Spleen (tissue), 11 donors: ENCODE results near the gene SH3BP5. TPM values are rescaled to one million over a fixed set of nuclear protein-coding genes. Genes with fewer than 3 reads are reported as not detected.

ENCODE experiments used
- DNase-seq: peaks from one replicate; pipeline ENCODE4 v3.0.0-alpha.2; 2020
- H3K27ac ChIP-seq, 8 donors: fragments of 200-600 bp; sonication (generic) in 7 of 8; 1 replicate in 4 of 8; 2 replicates in 4 of 8; pipeline versions ENCODE4 v1.5.0 to v1.8.0; 2016 to 2021; ENCODE audit warnings: inconsistent platforms in 4 of 8, mild to moderate bottlenecking in 4 of 8, moderate library complexity in 1 of 8
- H3K27me3 ChIP-seq, 7 donors: fragments of 200-600 bp; sonication (generic) in 6 of 7; replicated peaks in 1 of 7; 1 replicate in 4 of 7; 2 replicates in 3 of 7; pipeline versions ENCODE4 v1.5.0 to v1.8.0; 2016 to 2021; ENCODE audit warnings: inconsistent platforms in 3 of 7, mild to moderate bottlenecking in 1 of 7
- H3K36me3 ChIP-seq, 6 donors: fragments of 200-600 bp; sonication (generic) in 5 of 6; 1 replicate in 4 of 6; 2 replicates in 2 of 6; pipeline versions ENCODE4 v1.5.0 to v1.8.0; 2016 to 2021; ENCODE audit warnings: inconsistent platforms in 2 of 6
- H3K4me1 ChIP-seq, 6 donors: fragments of 200-600 bp; sonication (generic) in 5 of 6; 1 replicate in 3 of 6; 2 replicates in 3 of 6; pipeline versions ENCODE4 v1.5.0 to v1.8.0; 2016 to 2021; ENCODE audit warnings: inconsistent platforms in 3 of 6
- H3K4me3 ChIP-seq, 8 donors: fragments of 200-600 bp; sonication (generic) in 7 of 8; 1 replicate in 4 of 8; 2 replicates in 4 of 8; pipeline versions ENCODE4 v1.5.0 to v1.8.0; 2016 to 2021; ENCODE audit warnings: inconsistent platforms in 4 of 8, mild to moderate bottlenecking in 4 of 8, moderate library complexity in 2 of 8
- H3K9me3 ChIP-seq, 8 donors: fragments of 200-600 bp; sonication (generic) in 7 of 8; 1 replicate in 4 of 8; 2 replicates in 4 of 8; pipeline versions ENCODE4 v1.5.0 to v1.8.0; 2016 to 2021; ENCODE audit warnings: inconsistent platforms in 4 of 8
- CTCF ChIP-seq, 11 experiments: fragments of 200-600 bp in 7 of 11; fragments of 450-650 bp in 4 of 11; sonication (generic) in 4 of 11; IDR thresholded peaks in 8 of 11; conservative IDR thresholded peaks in 3 of 11; 1 replicate in 7 of 11; 2 replicates in 4 of 11; pipeline versions ENCODE4 v1.4.0 to v1.8.0; 2016 to 2021; ENCODE audit warnings: antibody characterized with exemption in 11 of 11, inconsistent platforms in 4 of 11, mild to moderate bottlenecking in 1 of 11
- POLR2A ChIP-seq, 3 donors: fragments of 450-650 bp; IDR thresholded peaks; one replicate each; pipeline ENCODE4 v1.5.1; 2017; ENCODE audit warnings: antibody characterized with exemption in 3 of 3, mild to moderate bottlenecking in 1 of 3
- POLR2AphosphoS5 ChIP-seq, 3 donors: sonication (generic); formaldehyde crosslinking; IDR thresholded peaks; one replicate each; pipeline ENCODE4 v1.5.1; 2017; ENCODE audit warnings: antibody characterized with exemption in 3 of 3
- WGBS, 5 donors: extraction: QIAGEN DNeasy Blood & Tissue Kit in 3 of 5; methylation state at CpG; one replicate each; pipeline versions ENCODE4 v1.1.5 to v1.1.7; 2013 to 2018; 5-methylcytosine and 5-hydroxymethylcytosine counted together
- intact Hi-C: fragments of 100-400 bp; cut with DNase I; formaldehyde crosslinking; loops from one replicate; pipeline ENCODE4 v1.15.0; 2023; ENCODE audit warnings: low total_unique reads
- polyA plus RNA-seq, 3 donors: library from polyadenylated mRNA; stranded (reverse); fragments of 200-250 nt; gene quantifications; one replicate each; pipeline ENCODE4 v1.2.1, GENCODE V29; 2013
- total RNA-seq, 7 donors: library from RNA; depleted of rRNA in 3 of 7; stranded (reverse); fragments of >200 nt in 3 of 7; fragmentation: NEBNext Ultra II Directional in 4 of 7; extraction: Animal tissue kit (Norgen Biotek cat#: 25700) in 4 of 7; gene quantifications; one replicate each; pipeline versions ENCODE4 v1.1.0 to v1.2.1, GENCODE V29; 2016 to 2021
- donor health status: healthy with polysubstance abuse.
- donor health status: DM: no; HTN: no; CAD: no; lungs with moderate emphysema.
- donor health status: DM: no; HTN: no; CAD: no.
- donor health status: Bipolar disorder and iron deficiency.
- donor health status: healthy.
- donor health status: DM: no; HTN: no; CAD: no.
- donor health status: DM: yes; HTN: yes; CAD: no.

Gene SH3BP5
- total and polyA plus RNA-seq, 10 donors: 36.4 to 75.0 (median 53.7) TPM

GRCh38 chr3:15316998-15317435 is 15.4 kb downstream of the SH3BP5 start:
- Histone ChIP-seq H3K27me3 (no peaks in the 10 kb centered on the region), H3K4me1 (peaks cover 3 to 100% (median 73%) of the 10 kb centered on the region in 6 donors), H3K4me3 (no peak overlapping the region), H3K9me3 (no peaks in the 10 kb centered on the region), H3K36me3 (peaks cover 0 to 17% (median 0%) of the 10 kb centered on the region in 6 donors), H3K27ac (peak overlapping the region in 4 of 8 donors; percentile 10 to 67 (median 42))
- WGBS, 5 donors: 58 to 78% (median 64%) methylated on average over 5 of the region's 5 CpGs
- TF ChIP-seq CTCF (IDR thresholded peaks at IDR 0.05 in 8 of 11, conservative IDR thresholded peaks at IDR 0.05 in 3 of 11) (no peak), POLR2AphosphoS5 (IDR thresholded peaks at IDR 0.05) (no peak), POLR2A (IDR thresholded peaks at IDR 0.05) (no peak)
- intact Hi-C loops: no loop called here
- no peak for DNase-seq

GRCh38 chr3:15315003-15315402 is 17.4 kb downstream of the SH3BP5 start:
- WGBS, 5 donors: 44 to 66% (median 60%) methylated on average over 4 of the region's 4 CpGs
- H3K4me1 ChIP-seq: peaks cover 9 to 100% (median 78%) of the 10 kb centered on the region in 6 donors
- TF ChIP-seq POLR2AphosphoS5 (IDR thresholded peaks at IDR 0.05) (peak in 1 of 3 donors; percentile 32), POLR2A (IDR thresholded peaks at IDR 0.05) (no peak)

GRCh38 chr3:15314276-15314675 is 18.1 kb downstream of the SH3BP5 start:
- H3K27me3 ChIP-seq: no peaks in the 10 kb centered on the region
- H3K9me3 ChIP-seq: no peaks in the 10 kb centered on the region
- intact Hi-C loops: no loop called here
- peaks cover 0 to 24% (median 0%) of the 10 kb centered on the region in 6 donors for H3K36me3 ChIP-seq
- WGBS, 5 donors: 87 to 100% (median 96%) methylated on average over 1 of the region's 1 CpG
- no peak for DNase-seq
- H3K27ac ChIP-seq: peak overlapping the region in 3 of 8 donors; percentile 36 to 68 (median 58)
- TF ChIP-seq POLR2A (IDR thresholded peaks at IDR 0.05) (no peak), POLR2AphosphoS5 (IDR thresholded peaks at IDR 0.05) (no peak)
- peaks cover 10 to 100% (median 78%) of the 10 kb centered on the region in 6 donors for H3K4me1 ChIP-seq
- H3K4me3 ChIP-seq: no peak overlapping the region

More at GRCh38 chr3:15315003-15315402, 17.4 kb downstream of the SH3BP5 start:
- Histone ChIP-seq H3K9me3 (no peaks in the 10 kb centered on the region), H3K27me3 (no peaks in the 10 kb centered on the region), H3K36me3 (peaks cover 0 to 24% (median 0%) of the 10 kb centered on the region in 6 donors), H3K4me3 (peak overlapping the region in 1 of 8 donors; percentile 0), H3K27ac (peak overlapping the region in 5 of 8 donors; percentile 6 to 68 (median 36))
- intact Hi-C loops: no loop called here
- DNase-seq: no peak

- Histone ChIP-seq H3K4me1 (peaks cover 10 to 100% (median 75%) of the 10 kb centered on the region in 6 donors), H3K9me3 (no peaks in the 10 kb centered on the region), H3K36me3 (peaks cover 0 to 24% (median 0%) of the 10 kb centered on the region in 6 donors), H3K27ac (peak overlapping the region in 2 of 8 donors; percentile 10 to 58), H3K4me3 (no peak overlapping the region), H3K27me3 (no peaks in the 10 kb centered on the region)
- TF ChIP-seq POLR2A (IDR thresholded peaks at IDR 0.05) (no peak), POLR2AphosphoS5 (IDR thresholded peaks at IDR 0.05) (no peak), CTCF (IDR thresholded peaks at IDR 0.05 in 8 of 11, conservative IDR thresholded peaks at IDR 0.05 in 3 of 11) (no peak)
- WGBS, 5 donors: 75 to 89% (median 86%) methylated on average over 4 of the region's 4 CpGs
- intact Hi-C loops: no loop called here
- no peak for DNase-seq
Measured at GRCh38 chr3:15313461-15313860, 18.9 kb downstream of the SH3BP5 start.

GRCh38 chr3:15312550-15312949 is 19.8 kb downstream of the SH3BP5 start:
- TF ChIP-seq POLR2AphosphoS5 (IDR thresholded peaks at IDR 0.05) (no peak), CTCF (IDR thresholded peaks at IDR 0.05 in 8 of 11, conservative IDR thresholded peaks at IDR 0.05 in 3 of 11) (no peak), POLR2A (IDR thresholded peaks at IDR 0.05) (no peak)
- no peaks in the 10 kb centered on the region for H3K27me3 ChIP-seq
- WGBS, 5 donors: 32 to 82% (median 43%) methylated on average over 2 of the region's 2 CpGs
- H3K9me3 ChIP-seq: no peaks in the 10 kb centered on the region
- peaks cover 0 to 24% (median 0%) of the 10 kb centered on the region in 6 donors for H3K36me3 ChIP-seq
- peaks cover 10 to 99% (median 68%) of the 10 kb centered on the region in 6 donors for H3K4me1 ChIP-seq
- intact Hi-C loops: no loop called here
- no peak for DNase-seq
- H3K27ac ChIP-seq: no peak overlapping the region
- H3K4me3 ChIP-seq: no peak overlapping the region
